ENCODE data around the gene NCKAP5L.
"Not testable (repeated sequence)": the region's sequence is repeated elsewhere in the genome, so short reads cannot be mapped to it uniquely, and the experiment has no call there.

Gene NCKAP5L

GRCh38 chr12:49865782-49866135 is 37.5 kb upstream of the NCKAP5L start:
- DNase-seq (ENCODE audit: low spot score) = no peak

GRCh38 chr12:49865109-49865781 is 37.0 kb upstream of the NCKAP5L start:
- DNase-seq (ENCODE audit: low spot score) = no peak

GRCh38 chr12:49864798-49865090 is 36.5 kb upstream of the NCKAP5L start:
- no peak for DNase-seq (ENCODE audit: low spot score)

- DNase-seq (ENCODE audit: low spot score) = no peak
Observed at GRCh38 chr12:49863946-49864797, 36.0 kb upstream of the NCKAP5L start.

GRCh38 chr12:49860921-49861320 is 32.7 kb upstream of the NCKAP5L start:
- not testable (repeated sequence) for DNase-seq (ENCODE audit: low spot score)

GRCh38 chr12:49855890-49856289 is 27.7 kb upstream of the NCKAP5L start:
- not testable (repeated sequence) for DNase-seq (ENCODE audit: low spot score)

- no peak for DNase-seq (ENCODE audit: low spot score)
Observed at GRCh38 chr12:49854976-49855375, 26.8 kb upstream of the NCKAP5L start.

- no peak for DNase-seq (ENCODE audit: low spot score)
Observed at GRCh38 chr12:49853671-49854070, 25.5 kb upstream of the NCKAP5L start.

GRCh38 chr12:49847161-49847560 is 18.9 kb upstream of the NCKAP5L start:
- DNase-seq (ENCODE audit: low spot score) = no peak

- DNase-seq (ENCODE audit: low spot score) = no peak
Observed at GRCh38 chr12:49846032-49846431, 17.8 kb upstream of the NCKAP5L start.

GRCh38 chr12:49843876-49844437 is 15.7 kb upstream of the NCKAP5L start:
- no peak for DNase-seq (ENCODE audit: low spot score)

GRCh38 chr12:49843411-49843810 is 15.2 kb upstream of the NCKAP5L start:
- no peak for DNase-seq (ENCODE audit: low spot score)

- DNase-seq (ENCODE audit: low spot score) = peak; percentile 89
Observed at GRCh38 chr12:49842519-49843352, 14.5 kb upstream of the NCKAP5L start, which contains the start of gene BCDIN3D. TSS of gene BCDIN3D (minus strand) at chr12:49843106. CDS start at chr12:49843087, 19 bp downstream.

- peak; percentile 66 for DNase-seq (ENCODE audit: low spot score)
Observed at GRCh38 chr12:49838973-49839633, 10.9 kb upstream of the NCKAP5L start.

GRCh38 chr12:49832836-49833421 is 4.7 kb upstream of the NCKAP5L start:
- DNase-seq (ENCODE audit: low spot score) = no peak

GRCh38 chr12:49831717-49832116 is 3.5 kb upstream of the NCKAP5L start:
- DNase-seq (ENCODE audit: low spot score) = no peak

- peak; percentile 59 for DNase-seq (ENCODE audit: low spot score)
Observed at GRCh38 chr12:49827401-49828099, 663 bp downstream of the NCKAP5L start.

GRCh38 chr12:49827051-49827400 is 1.2 kb downstream of the NCKAP5L start:
- DNase-seq (ENCODE audit: low spot score) = peak; percentile 26

- no peak for DNase-seq (ENCODE audit: low spot score)
Observed at GRCh38 chr12:49825971-49826421, 2.2 kb downstream of the NCKAP5L start.

GRCh38 chr12:49825360-49825970 is 2.7 kb downstream of the NCKAP5L start:
- DNase-seq (ENCODE audit: low spot score) = peak; percentile 50
